VCaP (cell line): ENCODE data around the gene SIGMAR1.

Experiments
- H3K27ac ChIP-seq: fragments of 450-650 bp; 2 replicates; pipeline ENCODE4 v1.5.1; 2017
- TF ChIP-seq, protein P1 (sequence below): fragments of 450-650 bp; conservative IDR thresholded peaks from 2 replicates; pipeline ENCODE4 v1.5.1; 2017; ENCODE audit warnings: mild to moderate bottlenecking, moderate library complexity

The SIGMAR1 gene

DNA sequence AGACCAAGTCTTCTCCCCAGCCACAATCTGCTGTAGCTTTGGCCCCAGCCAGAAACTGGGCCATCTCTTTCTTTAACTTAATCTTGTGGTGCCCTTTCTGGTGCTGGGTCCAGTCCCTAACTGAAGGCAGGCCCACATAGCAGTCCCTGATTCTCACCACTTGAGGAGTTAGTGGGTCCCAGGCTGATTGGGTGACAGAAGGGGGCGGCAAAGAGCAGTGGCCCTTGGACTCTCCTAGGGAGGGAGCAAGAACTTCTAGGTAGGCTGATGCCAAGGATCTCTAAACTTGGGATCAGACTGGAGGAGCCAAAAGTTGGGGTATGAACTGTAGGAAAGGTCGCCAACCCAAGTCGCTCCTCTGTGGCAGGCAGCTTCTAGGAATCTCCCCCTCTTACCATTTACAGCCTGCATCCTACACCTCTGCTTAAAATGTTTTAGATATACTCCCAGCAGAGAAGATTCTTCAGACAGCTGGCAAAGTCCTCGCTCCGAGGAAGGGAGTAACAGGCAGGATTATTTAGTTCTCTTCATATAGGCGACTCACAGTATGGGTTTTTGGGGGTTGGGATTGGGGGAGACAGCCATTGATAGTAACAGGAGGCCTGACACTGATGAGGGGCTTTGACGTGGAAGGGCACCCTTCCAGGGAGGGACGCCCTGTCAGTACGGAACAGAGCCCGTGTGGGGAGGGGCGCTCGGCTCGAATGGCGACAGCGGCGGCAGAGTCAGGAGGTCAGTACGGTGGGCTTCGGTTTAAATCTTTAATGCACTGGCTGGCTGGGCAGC, 26.9 kb upstream of the SIGMAR1 start:
- TF ChIP-seq, protein P1, sequence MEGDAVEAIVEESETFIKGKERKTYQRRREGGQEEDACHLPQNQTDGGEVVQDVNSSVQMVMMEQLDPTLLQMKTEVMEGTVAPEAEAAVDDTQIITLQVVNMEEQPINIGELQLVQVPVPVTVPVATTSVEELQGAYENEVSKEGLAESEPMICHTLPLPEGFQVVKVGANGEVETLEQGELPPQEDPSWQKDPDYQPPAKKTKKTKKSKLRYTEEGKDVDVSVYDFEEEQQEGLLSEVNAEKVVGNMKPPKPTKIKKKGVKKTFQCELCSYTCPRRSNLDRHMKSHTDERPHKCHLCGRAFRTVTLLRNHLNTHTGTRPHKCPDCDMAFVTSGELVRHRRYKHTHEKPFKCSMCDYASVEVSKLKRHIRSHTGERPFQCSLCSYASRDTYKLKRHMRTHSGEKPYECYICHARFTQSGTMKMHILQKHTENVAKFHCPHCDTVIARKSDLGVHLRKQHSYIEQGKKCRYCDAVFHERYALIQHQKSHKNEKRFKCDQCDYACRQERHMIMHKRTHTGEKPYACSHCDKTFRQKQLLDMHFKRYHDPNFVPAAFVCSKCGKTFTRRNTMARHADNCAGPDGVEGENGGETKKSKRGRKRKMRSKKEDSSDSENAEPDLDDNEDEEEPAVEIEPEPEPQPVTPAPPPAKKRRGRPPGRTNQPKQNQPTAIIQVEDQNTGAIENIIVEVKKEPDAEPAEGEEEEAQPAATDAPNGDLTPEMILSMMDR, result peak; percentile 73
- peak overlapping the region; percentile 73 for H3K27ac ChIP-seq

DNA sequence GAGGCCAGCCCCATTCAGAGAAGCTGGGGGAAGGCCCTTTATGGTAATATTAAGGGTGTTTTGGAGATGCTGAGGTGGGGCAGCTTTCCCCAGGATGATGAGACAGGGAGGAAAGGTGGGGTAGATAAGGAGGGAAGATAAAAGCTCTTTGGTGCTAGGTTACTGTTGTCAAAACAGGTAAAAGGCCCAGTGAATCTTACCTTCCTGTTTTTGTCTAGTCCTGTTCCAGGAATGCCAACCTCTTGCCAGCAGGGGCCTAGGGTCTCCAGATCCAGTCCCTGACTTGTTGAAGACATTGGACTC, 25.7 kb upstream of the SIGMAR1 start:
- no peak overlapping the region for H3K27ac ChIP-seq
- TF ChIP-seq, protein P1, result no peak

DNA sequence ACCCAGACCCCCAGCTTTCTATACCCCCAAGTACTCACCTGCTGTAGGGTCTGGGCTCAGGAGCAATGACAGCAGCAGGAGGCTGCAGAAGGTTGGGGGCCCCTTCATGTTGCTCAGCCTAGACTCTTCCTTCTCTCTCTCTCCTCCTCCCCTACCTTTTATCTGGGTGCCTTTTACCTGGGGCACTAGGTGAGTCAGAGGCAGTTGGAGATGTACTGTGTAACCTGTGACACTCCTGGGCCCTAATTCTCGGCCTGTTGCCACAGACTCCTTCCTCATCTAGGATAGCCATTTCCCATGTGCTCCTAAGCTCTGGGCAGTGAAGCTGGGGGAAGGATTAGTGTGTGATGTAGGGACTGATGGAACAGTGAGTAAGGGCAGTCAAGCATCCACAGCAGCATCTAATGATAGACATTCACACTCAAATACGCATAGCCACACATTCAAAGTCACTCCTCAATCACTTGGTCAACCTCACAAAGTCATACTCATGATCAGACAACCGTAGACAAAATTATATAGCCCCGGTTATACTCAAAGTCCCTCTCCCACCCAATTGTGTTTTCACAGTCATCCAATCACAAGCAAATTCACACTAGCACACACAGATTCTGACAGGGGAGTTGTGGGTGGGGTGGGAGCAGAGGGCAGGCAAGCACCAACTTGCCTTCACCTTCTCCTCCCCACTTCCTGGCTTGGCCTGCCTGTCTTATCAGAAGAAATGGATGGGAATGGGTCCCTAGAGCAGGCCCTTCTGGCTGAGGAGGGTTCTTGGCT, 25.1 kb upstream of the SIGMAR1 start, which contains the start of gene CCL27:
Gene CCL27, minus strand, starts transcription at position 132 of the 777 bp plus-strand sequence. Its CDS starts 24 bp downstream, at position 108.
- no peak within 1 kb of the TSS for H3K27ac ChIP-seq
- TF ChIP-seq, protein P1, result no peak

DNA sequence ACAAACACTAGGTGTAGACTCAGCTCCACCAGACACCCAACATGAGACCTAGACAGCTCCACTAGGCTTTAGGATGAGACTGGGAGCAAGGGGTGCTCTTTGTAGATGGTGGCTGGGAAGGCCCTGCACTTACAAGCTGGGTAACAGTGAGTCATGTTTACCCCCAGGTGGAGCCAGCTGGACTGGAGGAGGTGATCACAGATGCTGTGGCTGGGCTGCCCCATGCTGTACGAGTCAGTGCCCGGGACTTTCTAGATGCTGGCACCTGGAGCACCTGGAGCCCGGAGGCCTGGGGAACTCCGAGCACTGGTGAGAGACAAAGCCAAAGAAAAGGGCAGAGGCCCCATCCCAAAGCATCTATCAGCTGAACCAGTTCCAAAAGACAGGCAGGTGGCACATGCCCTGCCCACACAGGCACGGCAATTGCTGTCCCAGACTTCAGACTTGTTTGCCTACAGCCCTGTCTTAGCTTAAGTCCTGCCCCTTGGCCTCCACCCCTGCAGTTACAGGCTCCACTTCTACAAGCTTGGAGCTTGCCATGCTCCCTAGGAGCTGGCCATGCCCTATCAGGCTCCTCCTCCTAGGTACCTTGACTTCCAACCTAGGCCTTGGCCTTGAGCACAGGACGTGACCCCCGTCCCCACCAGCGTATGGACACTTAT, 22.1 kb upstream of the SIGMAR1 start:
- TF ChIP-seq, protein P1, result no peak
- no peak overlapping the region for H3K27ac ChIP-seq

DNA sequence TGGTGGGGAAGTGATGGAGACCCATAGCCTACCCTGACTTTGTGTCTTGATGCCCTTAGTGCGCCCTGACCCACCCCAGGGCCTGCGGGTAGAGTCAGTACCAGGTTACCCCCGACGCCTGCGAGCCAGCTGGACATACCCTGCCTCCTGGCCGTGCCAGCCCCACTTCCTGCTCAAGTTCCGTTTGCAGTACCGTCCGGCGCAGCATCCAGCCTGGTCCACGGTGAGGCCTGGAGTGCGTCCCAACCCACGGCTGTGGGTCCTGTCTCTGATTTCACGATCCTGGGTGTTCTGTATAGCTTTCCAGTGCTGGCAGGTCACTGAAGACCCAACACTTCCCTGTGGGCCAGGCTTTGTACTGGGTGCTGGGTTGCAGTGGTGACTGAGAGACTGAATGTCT, 20.9 kb upstream of the SIGMAR1 start:
- no peak overlapping the region for H3K27ac ChIP-seq
- TF ChIP-seq, protein P1, result no peak

DNA sequence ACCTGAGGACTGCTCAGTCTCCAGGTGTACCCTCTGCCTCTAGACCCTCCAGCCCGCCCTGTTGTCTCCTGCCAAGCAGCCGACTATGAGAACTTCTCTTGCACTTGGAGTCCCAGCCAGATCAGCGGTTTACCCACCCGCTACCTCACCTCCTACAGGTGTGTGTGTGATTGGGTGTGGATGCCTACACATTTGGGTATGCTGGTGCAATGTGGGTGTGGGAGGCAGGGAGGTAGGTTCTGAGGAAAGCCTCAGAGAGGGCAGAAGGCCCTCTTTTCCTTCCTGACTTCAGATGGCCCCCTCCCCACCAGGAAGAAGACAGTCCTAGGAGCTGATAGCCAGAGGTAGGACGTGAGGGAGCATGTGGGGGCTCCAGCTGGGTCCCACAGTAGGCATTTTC, 19.4 kb upstream of the SIGMAR1 start:
- TF ChIP-seq, protein P1, result no peak
- no peak overlapping the region for H3K27ac ChIP-seq

DNA sequence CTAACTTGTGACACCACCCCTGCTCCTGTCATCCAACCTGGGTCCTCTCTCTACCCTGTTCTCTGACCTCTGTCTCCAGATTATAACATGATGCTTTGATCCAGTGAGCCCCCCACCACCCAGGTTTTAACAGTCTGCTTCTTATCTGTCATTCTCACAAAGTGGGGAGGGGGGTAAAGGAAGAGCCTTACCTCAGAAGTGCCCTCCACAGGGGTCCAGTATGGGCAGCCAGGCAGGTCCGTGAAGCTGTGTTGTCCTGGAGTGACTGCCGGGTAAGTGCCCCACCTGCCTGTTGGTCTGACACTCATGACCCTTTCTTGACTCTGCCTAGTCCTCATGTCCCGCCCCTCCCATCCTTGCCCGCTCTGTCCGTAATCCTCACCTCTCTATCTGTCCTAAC, 17.8 kb upstream of the SIGMAR1 start:
- H3K27ac ChIP-seq, result no peak overlapping the region
- TF ChIP-seq, protein P1, result no peak
